ENCODE data around the gene SPANXA2.

GRCh38 chrX:141638550-141638949, 49.0 kb downstream of the SPANXA2 start:
- no peak for TF ChIP-seq CTCF (IDR thresholded peaks at IDR 0.05)
- TF ChIP-seq POLR2A (IDR thresholded peaks at IDR 0.05): no peak
